Islet precursor cell (in vitro differentiated cells): ENCODE results near the gene ORAI1.
"Not testable (repeated sequence)": the region's sequence is repeated elsewhere in the genome, so short reads cannot be mapped to it uniquely, and the experiment has no call there.

Experiments used
- DNase-seq: peaks from one replicate; pipeline ENCODE4 v3.0.0-alpha.2; 2018

The ORAI1 gene

GRCh38 chr12:121608301-121608700 lies 18.0 kb upstream of the ORAI1 start:
- no peak for DNase-seq

GRCh38 chr12:121610239-121611149 lies 15.8 kb upstream of the ORAI1 start:
- DNase-seq: peak; percentile 84

GRCh38 chr12:121611306-121611705 lies 15.0 kb upstream of the ORAI1 start:
- peak; percentile 79 for DNase-seq

- no peak for DNase-seq
Observed at GRCh38 chr12:121613462-121613861, 12.9 kb upstream of the ORAI1 start.

- no peak for DNase-seq
Observed at GRCh38 chr12:121614872-121615467, 11.4 kb upstream of the ORAI1 start.

GRCh38 chr12:121618659-121619233 lies 7.6 kb upstream of the ORAI1 start:
- no peak for DNase-seq

- DNase-seq: no peak
Observed at GRCh38 chr12:121620333-121620891, 5.9 kb upstream of the ORAI1 start.

GRCh38 chr12:121626853-121627640 lies 717 bp downstream of the ORAI1 start:
- peak; percentile 88 for DNase-seq

- DNase-seq: no peak
Observed at GRCh38 chr12:121628037-121628436, 1.7 kb downstream of the ORAI1 start.

GRCh38 chr12:121628536-121628935 lies 2.2 kb downstream of the ORAI1 start:
- no peak for DNase-seq

GRCh38 chr12:121630791-121631355 lies 4.5 kb downstream of the ORAI1 start:
- DNase-seq: no peak

GRCh38 chr12:121632069-121632970 lies 6.0 kb downstream of the ORAI1 start:
- DNase-seq: no peak

- not testable (repeated sequence) for DNase-seq
Observed at GRCh38 chr12:121633833-121634196, 7.5 kb downstream of the ORAI1 start.

- no peak for DNase-seq
Observed at GRCh38 chr12:121634836-121635235, 8.5 kb downstream of the ORAI1 start.

- DNase-seq: no peak
Observed at GRCh38 chr12:121637231-121637914, 11.0 kb downstream of the ORAI1 start.

GRCh38 chr12:121638298-121639202 lies 12.2 kb downstream of the ORAI1 start:
- DNase-seq: no peak

GRCh38 chr12:121641343-121641630 lies 15.0 kb downstream of the ORAI1 start:
- no peak for DNase-seq

- DNase-seq: no peak
Observed at GRCh38 chr12:121648458-121649028, 22.2 kb downstream of the ORAI1 start.

GRCh38 chr12:121649322-121649721 lies 23.0 kb downstream of the ORAI1 start:
- DNase-seq: no peak
